Vagina (tissue), 2 donors: Measurements from ENCODE around the gene KIR2DL1. TPM values are rescaled to one million over a fixed set of nuclear protein-coding genes. Genes with fewer than 3 reads are reported as not detected.
A peak's percentile ranks its signal among the peaks of the same experiment; 100 is the strongest.
"Not testable (repeated sequence)": the region's sequence is repeated elsewhere in the genome, so short reads cannot be mapped to it uniquely, and the experiment has no call there.

Source experiments
- DNase-seq, 2 donors: peaks; one replicate each; pipeline ENCODE4 v3.0.0-alpha.2; 2017; ENCODE audit errors: extremely low spot score in 2 of 2
- H3K27ac ChIP-seq: fragments of 200-600 bp; sonication (generic); one replicate; pipeline ENCODE4 v1.5.1; 2019
- H3K27me3 ChIP-seq: fragments of 200-600 bp; sonication (generic); one replicate; pipeline ENCODE4 v1.5.1; 2019
- H3K36me3 ChIP-seq, 2 donors: fragments of 200-600 bp; sonication (generic); one replicate each; pipeline ENCODE4 v1.5.1; 2017 to 2019
- H3K4me1 ChIP-seq: fragments of 200-600 bp; sonication (generic); one replicate; pipeline ENCODE4 v1.5.1; 2019
- H3K4me3 ChIP-seq, 2 donors: fragments of 200-600 bp; sonication (generic); 1 replicate in 1 of 2; 2 replicates in 1 of 2; pipeline ENCODE4 v1.5.1; 2016 to 2019
- H3K9me3 ChIP-seq: fragments of 200-600 bp; sonication (generic); one replicate; pipeline ENCODE4 v1.5.1; 2019
- intact Hi-C: fragments of 100-400 bp; cut with DNase I; formaldehyde crosslinking; loops from one replicate; pipeline ENCODE4 v1.15.1; 2023
- total RNA-seq: library from RNA; depleted of rRNA; stranded (reverse); fragments of >200 nt; gene quantifications from one replicate; pipeline ENCODE4 v1.2.3, GENCODE V29; 2016

Gene KIR2DL1
- total RNA-seq, 1 donor from 2014 or later, result not detected

- DNase-seq, intact Hi-C loops, H3K4me3 ChIP-seq: not testable (repeated sequence)
These were observed 1.7 kb downstream of the KIR2DL1 start for GRCh38 chr19:54771018-54771960.

GRCh38 chr19:54772666-54773065 is 3.1 kb downstream of the KIR2DL1 start:
- H3K4me3 ChIP-seq, H3K36me3 ChIP-seq, intact Hi-C loops, H3K9me3 ChIP-seq, H3K27ac ChIP-seq, H3K27me3 ChIP-seq, DNase-seq, H3K4me1 ChIP-seq: not testable (repeated sequence)

More at GRCh38 chr19:54771018-54771960, 1.7 kb downstream of the KIR2DL1 start:
- not testable (repeated sequence) for H3K27me3 ChIP-seq, H3K9me3 ChIP-seq, H3K4me1 ChIP-seq, H3K27ac ChIP-seq, H3K36me3 ChIP-seq

DNA sequence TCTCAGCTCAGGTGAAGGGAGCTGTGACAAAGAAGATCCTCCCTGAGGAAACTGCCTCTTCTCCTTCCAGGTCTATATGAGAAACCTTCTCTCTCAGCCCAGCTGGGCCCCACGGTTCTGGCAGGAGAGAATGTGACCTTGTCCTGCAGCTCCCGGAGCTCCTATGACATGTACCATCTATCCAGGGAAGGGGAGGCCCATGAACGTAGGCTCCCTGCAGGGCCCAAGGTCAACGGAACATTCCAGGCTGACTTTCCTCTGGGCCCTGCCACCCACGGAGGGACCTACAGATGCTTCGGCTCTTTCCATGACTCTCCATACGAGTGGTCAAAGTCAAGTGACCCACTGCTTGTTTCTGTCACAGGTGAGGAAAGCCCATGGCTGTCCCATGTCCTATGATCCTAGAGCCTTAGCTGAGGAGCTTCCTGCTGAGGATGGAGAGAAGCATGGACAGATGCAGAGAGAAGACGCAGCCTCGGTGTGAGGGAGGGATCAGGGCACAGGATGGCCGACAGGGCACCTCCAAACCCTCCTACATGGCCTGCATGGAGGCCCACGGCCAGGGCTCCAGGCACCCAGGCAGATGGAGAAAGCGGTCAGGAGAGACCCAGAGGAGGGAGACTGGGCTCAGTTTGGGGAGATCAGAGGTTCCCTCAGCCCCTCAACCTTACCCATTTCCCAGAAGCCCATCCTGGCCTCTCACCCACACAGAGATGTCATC is 5.7 kb downstream of the KIR2DL1 start:
- peak in 1 of 2 donors; percentile 49 for DNase-seq
- intact Hi-C loops, H3K4me1 ChIP-seq, H3K9me3 ChIP-seq, H3K4me3 ChIP-seq, H3K36me3 ChIP-seq, H3K27ac ChIP-seq, H3K27me3 ChIP-seq: not testable (repeated sequence)

- H3K9me3 ChIP-seq, H3K4me1 ChIP-seq, H3K36me3 ChIP-seq, intact Hi-C loops, DNase-seq, H3K27ac ChIP-seq, H3K4me3 ChIP-seq, H3K27me3 ChIP-seq: not testable (repeated sequence)
These were observed 6.2 kb downstream of the KIR2DL1 start for GRCh38 chr19:54775830-54776229.

DNA sequence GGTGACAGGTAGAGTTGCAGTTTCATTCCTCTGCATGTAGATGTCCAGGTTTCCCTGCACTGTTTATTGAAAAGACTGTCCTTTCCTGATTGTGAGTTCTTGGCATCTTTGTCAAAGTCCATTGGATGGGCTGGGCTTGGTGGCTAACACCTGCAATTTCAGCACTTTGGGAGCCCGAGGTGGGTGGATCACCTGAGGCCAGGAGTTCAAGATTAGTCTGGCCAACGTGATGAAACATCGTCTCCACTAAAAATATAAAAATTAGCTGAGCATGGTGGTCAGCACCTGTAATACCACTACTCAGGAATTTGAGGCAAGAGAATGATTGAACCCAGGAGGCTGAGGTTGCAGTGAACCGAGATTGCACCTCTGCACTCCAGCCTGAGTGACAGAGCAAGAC is 8.3 kb downstream of the KIR2DL1 start:
- H3K4me1 ChIP-seq, H3K27ac ChIP-seq, H3K9me3 ChIP-seq, H3K36me3 ChIP-seq, H3K4me3 ChIP-seq, H3K27me3 ChIP-seq, intact Hi-C loops: not testable (repeated sequence)
- DNase-seq, result peak in 1 of 2 donors; percentile 28

DNA sequence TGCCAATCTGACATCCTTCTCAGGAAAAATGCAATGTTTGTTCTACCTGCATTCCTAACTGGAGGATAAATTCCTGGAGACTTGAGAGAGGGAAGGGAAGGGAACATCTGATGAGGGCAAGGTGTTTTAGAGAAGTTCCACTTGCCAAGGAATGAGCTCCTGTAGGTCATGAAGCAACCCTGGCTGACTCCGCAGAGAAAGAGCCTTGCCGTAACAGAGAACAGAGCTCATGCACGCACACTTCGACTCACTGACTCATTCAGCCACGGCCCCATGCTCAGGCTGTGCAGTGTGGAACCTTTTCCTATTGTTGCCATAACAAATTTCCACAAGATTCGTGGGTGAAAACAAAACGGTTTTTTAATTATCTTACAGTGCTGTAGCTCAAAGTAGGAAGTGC is 9.3 kb downstream of the KIR2DL1 start:
- H3K4me1 ChIP-seq, intact Hi-C loops, H3K27ac ChIP-seq, DNase-seq, H3K36me3 ChIP-seq, H3K9me3 ChIP-seq, H3K27me3 ChIP-seq, H3K4me3 ChIP-seq: not testable (repeated sequence)

DNA sequence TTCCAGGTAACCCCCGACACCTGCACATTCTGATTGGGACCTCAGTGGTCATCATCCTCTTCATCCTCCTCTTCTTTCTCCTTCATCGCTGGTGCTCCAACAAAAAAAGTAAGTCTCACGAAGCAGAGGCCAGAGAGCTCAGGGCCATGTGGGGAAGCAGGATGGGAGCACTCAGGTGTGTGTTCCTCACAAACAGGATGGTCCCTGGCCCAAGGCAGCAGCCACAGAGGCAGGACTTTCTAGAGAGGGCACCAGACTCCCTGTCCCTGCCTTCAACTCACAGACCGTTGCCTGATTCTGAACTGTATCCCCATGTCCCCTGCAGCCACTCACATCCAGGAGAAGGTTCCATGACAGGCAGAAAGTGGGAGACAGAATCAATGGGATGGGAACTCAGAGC is 13.3 kb downstream of the KIR2DL1 start:
- intact Hi-C loops, H3K27ac ChIP-seq, H3K36me3 ChIP-seq, H3K4me1 ChIP-seq, H3K9me3 ChIP-seq, H3K4me3 ChIP-seq, H3K27me3 ChIP-seq: not testable (repeated sequence)
- DNase-seq, result peak in 1 of 2 donors; percentile 34

DNA sequence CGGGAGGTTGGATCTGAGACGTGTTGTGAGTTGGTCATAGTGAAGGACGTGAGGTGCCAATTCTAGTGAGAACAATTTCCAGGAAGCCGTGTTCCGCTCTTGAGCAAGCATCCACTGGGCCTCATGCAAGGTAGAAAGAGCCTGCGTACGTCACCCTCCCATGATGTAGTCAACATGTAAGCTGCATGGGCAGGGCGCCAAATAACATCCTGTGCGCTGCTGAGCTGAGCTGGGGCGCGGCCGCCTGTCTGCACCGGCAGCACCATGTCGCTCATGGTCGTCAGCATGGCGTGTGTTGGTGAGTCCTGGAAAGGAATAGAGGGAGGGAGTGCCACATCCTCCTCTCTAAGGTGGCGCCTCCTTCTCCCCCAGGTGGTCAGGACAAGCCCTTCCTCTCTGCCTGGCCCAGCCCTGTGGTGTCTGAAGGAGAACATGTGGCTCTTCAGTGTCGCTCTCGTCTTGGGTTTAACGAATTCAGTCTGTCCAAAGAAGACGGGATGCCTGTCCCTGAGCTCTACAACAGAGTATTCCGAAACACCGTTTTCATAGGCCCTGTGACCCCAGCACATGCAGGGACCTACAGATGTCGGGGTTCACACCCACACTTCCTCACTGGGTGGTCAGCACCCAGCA is 16.6 kb downstream of the KIR2DL1 start:
- H3K27me3 ChIP-seq, H3K9me3 ChIP-seq, H3K4me3 ChIP-seq, intact Hi-C loops, H3K36me3 ChIP-seq, H3K4me1 ChIP-seq, H3K27ac ChIP-seq: not testable (repeated sequence)
- peak in 1 of 2 donors; percentile 79 for DNase-seq

- H3K9me3 ChIP-seq, H3K4me1 ChIP-seq, H3K27me3 ChIP-seq, intact Hi-C loops, H3K4me3 ChIP-seq, H3K27ac ChIP-seq, H3K36me3 ChIP-seq: not testable (repeated sequence)
- DNase-seq, result peak; percentile 14 to 16
These were observed 18.6 kb downstream of the KIR2DL1 start for GRCh38 chr19:54788154-54788553.
